H1 (cell line): ENCODE results near the gene CPED1. TPM values are rescaled to one million over a fixed set of nuclear protein-coding genes. Genes with fewer than 3 reads are reported as not detected.

ENCODE experiments used
- CTCF ChIP-seq, 3 experiments: IDR thresholded peaks; 1 replicate in 2 of 3; 2 replicates in 1 of 3; pipeline versions ENCODE4 v1.5.1 to v1.6.1; 2011; ENCODE audit warnings: low read length in 3 of 3, mild to moderate bottlenecking in 3 of 3, inconsistent platforms in 2 of 3, low read depth in 1 of 3, moderate library complexity in 1 of 3; ENCODE audit not compliant: insufficient read depth in 1 of 3; ENCODE audit errors: control extremely low read depth in 1 of 3
- polyA plus RNA-seq, 7 experiments: library from polyadenylated mRNA; depleted of rRNA in 3 of 7; stranded (reverse) in 5 of 7; unstranded in 2 of 7; fragments of >200 nt in 5 of 7; fragments of 200-250 nt in 2 of 7; gene quantifications; 1 replicate in 5 of 7; 2 replicates in 1 of 7; 4 replicates in 1 of 7; pipeline versions ENCODE4 v1.2.1 to v1.2.3, GENCODE V29; 2011 to 2013; ENCODE audit warnings: missing spikeins in 2 of 7, mixed read lengths in 2 of 7
- total RNA-seq: library from RNA; stranded (reverse); fragmentation: NEBNext Ultra II Directional; extraction: Animal tissue kit (Norgen Biotek cat#: 25700); gene quantifications from 2 replicates; pipeline ENCODE4 v1.2.1, GENCODE V29; 2021

The CPED1 gene
- total and polyA plus RNA-seq, 2 of the 8 experiments (the other 6 are each of a cell fraction or from before 2014, with no cell fraction given) = 0.08 to 0.39 TPM

GRCh38 chr7:121323515-121324302, 335.2 kb downstream of the CPED1 start (continued):
- no peak for TF ChIP-seq CTCF (IDR thresholded peaks at IDR 0.05; ENCODE audit: control extremely low read depth in 1 of 3, insufficient read depth in 1 of 3, low read depth in 1 of 3, low read length in 3 of 3)
- TF ChIP-seq, all 59 proteins: peak for 0
